Transverse colon (tissue), 4 donors: ENCODE data around the gene ETNK2. TPM values are rescaled to one million over a fixed set of nuclear protein-coding genes. Genes with fewer than 3 reads are reported as not detected.

ENCODE experiments used
- DNase-seq: peaks from one replicate; pipeline ENCODE4 v3.0.0-alpha.2; 2019
- H3K27ac ChIP-seq, 4 donors: fragments of 200-600 bp; sonication (generic); 2 replicates each; pipeline ENCODE4 v1.5.1; 2016 to 2018; ENCODE audit warnings: inconsistent platforms in 4 of 4
- H3K27me3 ChIP-seq: fragments of 200-600 bp; sonication (generic); 2 replicates; pipeline ENCODE4 v1.5.1; 2017; ENCODE audit warnings: inconsistent platforms
- H3K36me3 ChIP-seq, 4 donors: fragments of 200-600 bp; sonication (generic); 2 replicates each; pipeline ENCODE4 v1.5.1; 2017 to 2019; ENCODE audit warnings: inconsistent platforms in 4 of 4
- H3K4me1 ChIP-seq, 4 donors: fragments of 200-600 bp; sonication (generic); 2 replicates each; pipeline ENCODE4 v1.5.1; 2017 to 2020; ENCODE audit warnings: inconsistent platforms in 4 of 4
- H3K4me3 ChIP-seq, 4 donors: fragments of 200-600 bp; sonication (generic); 1 replicate in 1 of 4; 2 replicates in 3 of 4; pipeline versions ENCODE4 v1.5.1 to v1.6.1; 2017 to 2019; ENCODE audit warnings: inconsistent platforms in 4 of 4
- H3K9me3 ChIP-seq, 2 donors: fragments of 200-600 bp; sonication (generic); 2 replicates each; pipeline ENCODE4 v1.5.1; 2017 to 2019; ENCODE audit warnings: inconsistent platforms in 2 of 2
- CTCF ChIP-seq, 5 experiments: fragments of 200-600 bp in 3 of 5; fragments of 450-650 bp in 2 of 5; sonication (generic) in 3 of 5; IDR thresholded peaks; 1 replicate in 2 of 5; 2 replicates in 3 of 5; pipeline ENCODE4 v1.5.1; 2016 to 2017; ENCODE audit warnings: antibody characterized with exemption in 5 of 5, inconsistent platforms in 3 of 5, mild to moderate bottlenecking in 2 of 5, moderate library complexity in 1 of 5
- EP300 ChIP-seq: sonication (generic); formaldehyde crosslinking; IDR thresholded peaks from one replicate; pipeline ENCODE4 v1.6.1; 2017; ENCODE audit warnings: antibody characterized with exemption, low read depth
- POLR2A ChIP-seq: fragments of 450-650 bp; IDR thresholded peaks from one replicate; pipeline ENCODE4 v1.6.1; 2016; ENCODE audit warnings: antibody characterized with exemption, mild to moderate bottlenecking, moderate library complexity
- POLR2AphosphoS5 ChIP-seq, 3 donors: sonication (generic); formaldehyde crosslinking; IDR thresholded peaks; one replicate each; pipeline ENCODE4 v1.6.1; 2016; ENCODE audit warnings: antibody characterized with exemption in 3 of 3
- WGBS, 2 donors: methylation state at CpG; one replicate each; pipeline ENCODE4 v1.1.5; 2018; ENCODE audit warnings: low coverage in 1 of 2; 5-methylcytosine and 5-hydroxymethylcytosine counted together
- in situ Hi-C, 4 donors: fragments of 200-750 bp; cut with MboI; loops; one replicate each; pipeline versions ENCODE4 v1.15.0 to v1.15.1; 2017; ENCODE audit warnings: low sequenced_read_pairs in 3 of 4, low pct_ligation_motif_present in 1 of 4, low pct_unique_long_range_greater_than_20kb in 1 of 4
- intact Hi-C: fragments of 100-400 bp; cut with DNase I; formaldehyde crosslinking; loops from one replicate; pipeline ENCODE4 v1.15.1; 2023; ENCODE audit warnings: low total_unique reads
- total RNA-seq, 4 donors: library from RNA; depleted of rRNA; stranded (reverse); fragments of >200 nt; gene quantifications; one replicate each; pipeline ENCODE4 v1.1.0, GENCODE V29; 2016

ETNK2 gene
- total RNA-seq, 4 donors from 2014 or later: 1.9 to 3.7 (median 3.3) TPM; not detected in 1

GRCh38 chr1:204146309-204146708 lies 5.5 kb downstream of the ETNK2 start:
- no peaks in the 10 kb centered on the region for H3K9me3 ChIP-seq
- intact Hi-C loops: no loop called here
- peaks cover 7% of the 10 kb centered on the region for H3K27me3 ChIP-seq
- TF ChIP-seq POLR2AphosphoS5 (IDR thresholded peaks at IDR 0.05) (no peak), CTCF (IDR thresholded peaks at IDR 0.05) (no peak), POLR2A (no peak), EP300 (no peak)
- in situ Hi-C loops: no loop called here
- peaks cover 0 to 2% (median 0%) of the 10 kb centered on the region in 4 donors for H3K4me1 ChIP-seq
- H3K4me3 ChIP-seq: no peak overlapping the region
- DNase-seq: no peak
- 85% methylated on average over 6 of the region's 6 CpGs; no CpG with 5 or more reads in 1 of the 2 donors for WGBS, 2 donors
- H3K27ac ChIP-seq: no peak overlapping the region
- H3K36me3 ChIP-seq: no peaks in the 10 kb centered on the region

- in situ Hi-C loops: no loop called here
- DNase-seq: no peak
- TF ChIP-seq POLR2A: no peak
- no peak for TF ChIP-seq POLR2AphosphoS5 (IDR thresholded peaks at IDR 0.05)
- TF ChIP-seq EP300: no peak
- TF ChIP-seq CTCF (IDR thresholded peaks at IDR 0.05): no peak
- Histone ChIP-seq H3K27me3 (no peaks in the 10 kb centered on the region), H3K4me3 (no peak overlapping the region), H3K36me3 (no peaks in the 10 kb centered on the region), H3K27ac (no peak overlapping the region), H3K9me3 (no peaks in the 10 kb centered on the region), H3K4me1 (no peaks in the 10 kb centered on the region)
- 66 to 77% methylated on average over 2 to 4 of the region's 4 CpGs for WGBS, 2 donors
- intact Hi-C loops: no loop called here
Observed at GRCh38 chr1:204145033-204145504, 6.8 kb downstream of the ETNK2 start.

- H3K4me1 ChIP-seq: no peaks in the 10 kb centered on the region
- no peaks in the 10 kb centered on the region for H3K36me3 ChIP-seq
- in situ Hi-C loops: no loop called here
Observed at GRCh38 chr1:204143276-204144041, 8.4 kb downstream of the ETNK2 start.

More at GRCh38 chr1:204143276-204144041, 8.4 kb downstream of the ETNK2 start:
- TF ChIP-seq EP300 (no peak), POLR2AphosphoS5 (IDR thresholded peaks at IDR 0.05) (no peak), CTCF (IDR thresholded peaks at IDR 0.05) (no peak), POLR2A (no peak)
- Histone ChIP-seq H3K27ac (no peak overlapping the region), H3K4me3 (no peak overlapping the region), H3K27me3 (no peaks in the 10 kb centered on the region), H3K9me3 (no peaks in the 10 kb centered on the region)
- no peak for DNase-seq
- intact Hi-C loops: no loop called here
- WGBS, 2 donors: 80% methylated on average over 14 of the region's 14 CpGs; no CpG with 5 or more reads in 1 of the 2 donors
